GM13977 (cell line): ENCODE results near the gene ZNF738.

Experiments
- DNase-seq: peaks from one replicate; pipeline ENCODE4 v3.0.0; 2012; ENCODE audit warnings: low spot score
- CTCF ChIP-seq: IDR thresholded peaks from 2 replicates; pipeline ENCODE4 v1.5.1; 2012; ENCODE audit warnings: mild to moderate bottlenecking, control low read depth; ENCODE audit not compliant: insufficient read depth; ENCODE audit errors: extremely low read depth, missing control alignments
- in situ Hi-C: fragments of 300-500 bp; cut with MboI; formaldehyde crosslinking; loops from one replicate; pipeline ENCODE4 v1.12.0; 2022; ENCODE audit warnings: low sequenced_read_pairs, low pct_unique_long_range_greater_than_20kb, mixed read lengths, inconsistent platforms; ENCODE audit not compliant: unreplicated experiment

Gene ZNF738

GRCh38 chr19:21410166-21410565 lies 51.4 kb downstream of the ZNF738 start:
- no peak for DNase-seq
- no peak for TF ChIP-seq CTCF
- in situ Hi-C loops: no loop called here

GRCh38 chr19:21422244-21422643 lies 63.4 kb downstream of the ZNF738 start:
- no peak for DNase-seq
- in situ Hi-C loops: no loop called here
- TF ChIP-seq CTCF: no peak

GRCh38 chr19:21423057-21424041 lies 64.5 kb downstream of the ZNF738 start:
- no peak for TF ChIP-seq CTCF
- in situ Hi-C loops: no loop called here
- no peak for DNase-seq
